Tibial nerve (tissue), 4 donors: ENCODE results near the gene ASB1. TPM values are rescaled to one million over a fixed set of nuclear protein-coding genes. Genes with fewer than 3 reads are reported as not detected.

Source experiments
- DNase-seq, 2 donors: peaks; one replicate each; pipeline ENCODE4 v3.0.0-alpha.2; 2019; ENCODE audit warnings: low spot score in 2 of 2
- H3K27ac ChIP-seq, 4 donors: fragments of 200-600 bp; sonication (generic) in 3 of 4; one replicate each; pipeline ENCODE4 v1.5.1; 2017 to 2019; ENCODE audit warnings: mild to moderate bottlenecking in 1 of 4
- H3K27me3 ChIP-seq, 2 donors: fragments of 200-600 bp; sonication (generic) in 1 of 2; one replicate each; pipeline versions ENCODE4 v1.5.1 to v1.6.0; 2017 to 2019
- H3K36me3 ChIP-seq, 3 donors: fragments of 200-600 bp; sonication (generic); one replicate each; pipeline ENCODE4 v1.5.1; 2018 to 2019
- H3K4me1 ChIP-seq, 4 donors: fragments of 200-600 bp; sonication (generic) in 3 of 4; one replicate each; pipeline ENCODE4 v1.5.1; 2017 to 2019
- H3K4me3 ChIP-seq, 4 donors: fragments of 200-600 bp; sonication (generic) in 3 of 4; one replicate each; pipeline ENCODE4 v1.5.1; 2017 to 2019; ENCODE audit warnings: mild to moderate bottlenecking in 1 of 4, moderate library complexity in 1 of 4
- H3K9me3 ChIP-seq, 4 donors: fragments of 200-600 bp; sonication (generic) in 3 of 4; one replicate each; pipeline ENCODE4 v1.5.1; 2017 to 2019
- CTCF ChIP-seq, 5 experiments: fragments of 200-600 bp in 3 of 5; fragments of 450-650 bp in 2 of 5; sonication (generic) in 3 of 5; IDR thresholded peaks; one replicate each; pipeline ENCODE4 v1.5.1; 2016 to 2019; ENCODE audit warnings: antibody characterized with exemption in 5 of 5, mild to moderate bottlenecking in 3 of 5, moderate library complexity in 2 of 5
- EP300 ChIP-seq, 2 donors: sonication (generic); formaldehyde crosslinking; IDR thresholded peaks; one replicate each; pipeline ENCODE4 v1.6.1; 2017; ENCODE audit warnings: antibody characterized with exemption in 2 of 2, mild to moderate bottlenecking in 1 of 2
- POLR2A ChIP-seq, 2 donors: fragments of 450-650 bp; IDR thresholded peaks; one replicate each; pipeline ENCODE4 v1.6.1; 2017; ENCODE audit warnings: antibody characterized with exemption in 2 of 2, mild to moderate bottlenecking in 2 of 2, moderate library complexity in 2 of 2
- WGBS, 2 donors: methylation state at CpG; one replicate each; pipeline ENCODE4 v1.1.5; 2018; 5-methylcytosine and 5-hydroxymethylcytosine counted together
- total RNA-seq, 4 donors: library from RNA; depleted of rRNA; stranded (reverse); fragments of >200 nt; gene quantifications; one replicate each; pipeline ENCODE4 v1.1.0, GENCODE V29; 2016

ASB1 gene
- total RNA-seq, 4 donors from 2014 or later, result 21.3 to 26.0 (median 24.2) TPM

DNA sequence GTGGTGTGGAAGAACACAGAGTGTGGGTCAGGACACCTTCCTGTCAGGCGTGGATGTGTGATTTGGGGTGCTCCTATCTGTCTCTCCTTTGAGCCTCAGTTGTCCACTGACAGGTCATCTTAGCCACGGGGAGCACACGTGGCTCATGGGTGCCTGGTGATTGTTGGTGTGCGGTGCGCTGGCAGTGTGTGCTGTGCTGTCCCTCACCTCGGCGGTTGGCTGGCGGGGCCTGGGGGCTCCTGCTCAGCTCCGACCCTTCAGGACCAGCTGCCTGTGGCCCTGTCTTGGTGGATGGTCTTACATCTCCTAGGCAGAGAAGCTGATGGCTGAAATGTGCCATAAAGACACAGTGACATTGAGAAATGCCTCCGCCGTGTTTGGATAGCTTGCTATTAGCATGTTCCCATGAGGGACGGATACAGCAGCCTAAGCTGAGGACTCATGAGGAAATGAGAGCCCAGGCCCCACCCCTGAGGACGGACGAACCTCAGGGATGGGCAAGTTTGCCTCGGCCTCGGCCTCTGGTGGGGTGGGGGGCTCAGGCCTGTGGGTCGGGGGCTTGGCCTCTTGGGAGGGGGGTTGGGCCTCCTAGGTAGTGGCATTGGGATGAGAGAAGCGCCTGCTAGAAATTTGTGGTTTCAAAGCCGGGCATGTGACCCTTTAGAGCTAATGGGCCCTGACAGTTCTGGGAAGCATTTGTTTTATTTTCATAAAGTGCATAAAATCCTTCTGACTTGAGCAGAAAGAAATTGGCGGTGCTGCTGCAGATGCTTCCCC, 20.3 kb upstream of the ASB1 start:
- Histone ChIP-seq H3K27ac (peak overlapping the region in 1 of 4 donors; percentile 28), H3K9me3 (no peaks in the 10 kb centered on the region), H3K4me3 (no peak overlapping the region), H3K4me1 (peaks cover 0 to 10% (median 0%) of the 10 kb centered on the region in 4 donors), H3K36me3 (peaks cover 0 to 9% (median 0%) of the 10 kb centered on the region in 3 donors), H3K27me3 (no peaks in the 10 kb centered on the region)
- no peak for DNase-seq
- TF ChIP-seq POLR2A (IDR thresholded peaks at IDR 0.05) (no peak), EP300 (IDR thresholded peaks at IDR 0.05) (no peak)
- 75 to 77% methylated on average over 14 to 20 of the region's 20 CpGs for WGBS, 2 donors

- Histone ChIP-seq H3K27me3 (no peaks in the 10 kb centered on the region), H3K36me3 (peaks cover 0 to 3% (median 0%) of the 10 kb centered on the region in 3 donors)
- no peak for DNase-seq
Measured at GRCh38 chr2:238406998-238407285, 19.8 kb upstream of the ASB1 start.

GRCh38 chr2:238407566-238407965, 19.2 kb upstream of the ASB1 start:
- DNase-seq, result no peak
- TF ChIP-seq POLR2A (IDR thresholded peaks at IDR 0.05) (no peak), CTCF (IDR thresholded peaks at IDR 0.05) (no peak), EP300 (IDR thresholded peaks at IDR 0.05) (no peak)
- Histone ChIP-seq H3K4me1 (peaks cover 0 to 10% (median 0%) of the 10 kb centered on the region in 4 donors), H3K27ac (no peak overlapping the region), H3K36me3 (no peaks in the 10 kb centered on the region), H3K9me3 (no peaks in the 10 kb centered on the region), H3K27me3 (no peaks in the 10 kb centered on the region), H3K4me3 (no peak overlapping the region)
- 84 to 95% methylated on average over 11 of the region's 11 CpGs for WGBS, 2 donors

More at GRCh38 chr2:238406998-238407285, 19.8 kb upstream of the ASB1 start:
- Histone ChIP-seq H3K9me3 (no peaks in the 10 kb centered on the region), H3K4me3 (no peak overlapping the region), H3K27ac (peak overlapping the region in 1 of 4 donors; percentile 28), H3K4me1 (peaks cover 0 to 10% (median 0%) of the 10 kb centered on the region in 4 donors)
- TF ChIP-seq EP300 (IDR thresholded peaks at IDR 0.05) (no peak), CTCF (IDR thresholded peaks at IDR 0.05) (no peak)
- WGBS, 2 donors, result 71 to 76% methylated on average over 8 of the region's 8 CpGs

DNA sequence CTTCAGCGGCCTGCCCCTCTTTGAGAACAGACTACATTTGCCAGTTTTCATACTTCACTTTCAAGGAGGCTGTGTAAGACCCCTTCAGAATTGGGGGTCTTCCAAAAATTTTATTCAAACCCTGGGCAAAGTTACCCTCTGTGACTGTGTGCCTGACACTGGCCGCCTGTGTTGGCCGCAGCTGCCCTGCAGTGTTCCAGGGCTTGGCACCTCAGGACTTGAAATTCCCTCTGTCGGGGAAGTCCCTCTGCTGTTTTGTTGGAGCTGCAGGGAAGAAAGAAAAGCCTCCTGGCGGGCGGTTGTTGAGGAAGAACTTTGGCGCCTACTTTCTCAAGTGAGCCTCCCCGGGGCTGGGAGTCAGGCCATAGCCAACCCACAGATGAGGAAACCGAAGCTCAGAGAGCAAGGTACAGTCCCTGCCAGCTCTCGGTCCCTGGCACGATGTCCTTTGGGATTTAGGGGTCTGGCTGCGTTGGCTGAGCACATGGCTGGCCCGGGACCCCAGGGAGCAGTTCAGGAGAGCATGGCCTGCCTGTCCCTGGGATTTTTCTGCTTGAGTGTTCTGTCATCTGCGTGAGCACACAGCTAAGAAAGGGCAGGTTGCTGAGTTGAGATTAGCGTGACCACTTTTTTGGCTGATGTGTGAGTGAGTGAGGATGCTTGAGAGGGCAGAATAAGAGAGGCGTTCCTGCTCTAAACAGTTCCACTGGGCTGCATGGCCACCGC, 17.9 kb upstream of the ASB1 start:
- Histone ChIP-seq H3K27ac (peak overlapping the region in 1 of 4 donors; percentile 40), H3K36me3 (no peaks in the 10 kb centered on the region)

More for the DNA sequence above, 17.9 kb upstream of the ASB1 start:
- H3K4me3 ChIP-seq, result peak overlapping the region in 2 of 4 donors; percentile 6 to 8
- no peaks in the 10 kb centered on the region for H3K9me3 ChIP-seq
- 75% methylated on average over 16 to 17 of the region's 17 CpGs for WGBS, 2 donors
- peaks cover 0 to 10% (median 0%) of the 10 kb centered on the region in 4 donors for H3K4me1 ChIP-seq
- DNase-seq, result no peak
- no peaks in the 10 kb centered on the region for H3K27me3 ChIP-seq
- TF ChIP-seq CTCF (IDR thresholded peaks at IDR 0.05) (no peak), EP300 (IDR thresholded peaks at IDR 0.05) (no peak), POLR2A (IDR thresholded peaks at IDR 0.05) (no peak)
